Large intestine (tissue), 3 donors: Measurements from ENCODE around the gene AIM2. TPM values are rescaled to one million over a fixed set of nuclear protein-coding genes. Genes with fewer than 3 reads are reported as not detected.

ENCODE experiments used
- DNase-seq, 2 donors: peaks; one replicate each; pipeline versions ENCODE4 v3.0.0 to v3.0.0-alpha.2; 2013
- H3K27ac ChIP-seq: one replicate; pipeline ENCODE4 v1.5.1; 2013; ENCODE audit warnings: low read length
- H3K27me3 ChIP-seq: 2 replicates; pipeline ENCODE4 v1.6.1; 2013; ENCODE audit warnings: low read length; ENCODE audit not compliant: control insufficient read depth, insufficient read depth
- H3K36me3 ChIP-seq: 2 replicates; pipeline ENCODE4 v1.6.1; 2013; ENCODE audit warnings: low read length; ENCODE audit not compliant: control insufficient read depth, insufficient read depth
- H3K4me1 ChIP-seq: one replicate; pipeline ENCODE4 v1.6.1; 2013; ENCODE audit warnings: low read length; ENCODE audit not compliant: control insufficient read depth, insufficient read depth
- H3K4me3 ChIP-seq: one replicate; pipeline ENCODE4 v1.5.1; 2013; ENCODE audit warnings: low read length
- H3K9me3 ChIP-seq: one replicate; pipeline ENCODE4 v1.6.1; 2013; ENCODE audit warnings: mild to moderate bottlenecking, low read depth, low read length, moderate library complexity; ENCODE audit not compliant: control insufficient read depth
- WGBS: methylation state at CpG from one replicate; pipeline ENCODE4 v1.1.5; 2013; ENCODE audit warnings: low lambda C conversion rate; ENCODE audit not compliant: insufficient coverage; 5-methylcytosine and 5-hydroxymethylcytosine counted together
- polyA plus RNA-seq: library from polyadenylated mRNA; unstranded; fragments of 120-200 nt; gene quantifications from one replicate; pipeline ENCODE4 v1.2.1, GENCODE V29; 2013

AIM2 gene
- polyA plus RNA-seq, 1 donor = 0.93 TPM

- Histone ChIP-seq H3K27me3 (no peaks in the 10 kb centered on the region), H3K4me1 (no peaks in the 10 kb centered on the region), H3K27ac (no peak overlapping the region), H3K36me3 (no peaks in the 10 kb centered on the region), H3K9me3 (no peaks in the 10 kb centered on the region), H3K4me3 (no peak overlapping the region)
- no peak for DNase-seq
- WGBS = 60% methylated on average over 1 of the region's 3 CpGs
These were observed 15.6 kb upstream of the AIM2 start for GRCh38 chr1:159092036-159092760.

GRCh38 chr1:159091607-159092031 lies 15.1 kb upstream of the AIM2 start:
- WGBS = no CpG with 5 or more reads among the region's 1 CpG
- DNase-seq = no peak
- Histone ChIP-seq H3K36me3 (no peaks in the 10 kb centered on the region), H3K27me3 (no peaks in the 10 kb centered on the region), H3K4me1 (no peaks in the 10 kb centered on the region), H3K9me3 (no peaks in the 10 kb centered on the region), H3K4me3 (no peak overlapping the region), H3K27ac (no peak overlapping the region)

GRCh38 chr1:159091180-159091560 lies 14.6 kb upstream of the AIM2 start:
- H3K4me3 ChIP-seq = no peak overlapping the region
- no CpG with 5 or more reads among the region's 2 CpGs for WGBS
- H3K27me3 ChIP-seq = no peaks in the 10 kb centered on the region
- H3K9me3 ChIP-seq = no peaks in the 10 kb centered on the region
- H3K4me1 ChIP-seq = no peaks in the 10 kb centered on the region
- H3K36me3 ChIP-seq = no peaks in the 10 kb centered on the region
- DNase-seq = no peak
- no peak overlapping the region for H3K27ac ChIP-seq

GRCh38 chr1:159090286-159091179 lies 14.0 kb upstream of the AIM2 start:
- Histone ChIP-seq H3K9me3 (no peaks in the 10 kb centered on the region), H3K27me3 (no peaks in the 10 kb centered on the region), H3K4me3 (no peak overlapping the region), H3K36me3 (no peaks in the 10 kb centered on the region), H3K4me1 (no peaks in the 10 kb centered on the region), H3K27ac (no peak overlapping the region)
- 98% methylated on average over 4 of the region's 4 CpGs for WGBS
- DNase-seq = no peak

- Histone ChIP-seq H3K27ac (no peak overlapping the region), H3K36me3 (no peaks in the 10 kb centered on the region), H3K9me3 (no peaks in the 10 kb centered on the region), H3K27me3 (no peaks in the 10 kb centered on the region), H3K4me1 (no peaks in the 10 kb centered on the region), H3K4me3 (no peak overlapping the region)
- WGBS = 94% methylated on average over 2 of the region's 4 CpGs
- no peak for DNase-seq
These were observed 12.7 kb upstream of the AIM2 start for GRCh38 chr1:159089184-159089791.

GRCh38 chr1:159088546-159089183 lies 12.1 kb upstream of the AIM2 start:
- WGBS = no CpG with 5 or more reads among the region's 6 CpGs
- H3K9me3 ChIP-seq = no peaks in the 10 kb centered on the region
- H3K4me1 ChIP-seq = no peaks in the 10 kb centered on the region
- no peaks in the 10 kb centered on the region for H3K36me3 ChIP-seq
- H3K27ac ChIP-seq = no peak overlapping the region
- H3K4me3 ChIP-seq = no peak overlapping the region
- no peak for DNase-seq
- no peaks in the 10 kb centered on the region for H3K27me3 ChIP-seq

- no peaks in the 10 kb centered on the region for H3K27me3 ChIP-seq
- no peaks in the 10 kb centered on the region for H3K9me3 ChIP-seq
- DNase-seq = no peak
- H3K36me3 ChIP-seq = no peaks in the 10 kb centered on the region
- no peaks in the 10 kb centered on the region for H3K4me1 ChIP-seq
- no peak overlapping the region for H3K27ac ChIP-seq
- no peak overlapping the region for H3K4me3 ChIP-seq
- WGBS = 100% methylated on average over 1 of the region's 2 CpGs
These were observed 11.5 kb upstream of the AIM2 start for GRCh38 chr1:159088050-159088449.

- Histone ChIP-seq H3K9me3 (no peaks in the 10 kb centered on the region), H3K27me3 (peaks cover 3% of the 10 kb centered on the region), H3K4me1 (no peaks in the 10 kb centered on the region), H3K4me3 (no peak overlapping the region), H3K36me3 (no peaks in the 10 kb centered on the region), H3K27ac (no peak overlapping the region)
- no CpG with 5 or more reads among the region's 3 CpGs for WGBS
- no peak for DNase-seq
These were observed 8.3 kb upstream of the AIM2 start for GRCh38 chr1:159084867-159085266.

- no peak overlapping the region for H3K27ac ChIP-seq
- no peaks in the 10 kb centered on the region for H3K9me3 ChIP-seq
- no CpG with 5 or more reads among the region's 3 CpGs for WGBS
- no peak overlapping the region for H3K4me3 ChIP-seq
- no peak for DNase-seq
- peaks cover 3% of the 10 kb centered on the region for H3K27me3 ChIP-seq
- H3K36me3 ChIP-seq = no peaks in the 10 kb centered on the region
- H3K4me1 ChIP-seq = no peaks in the 10 kb centered on the region
These were observed 7.6 kb upstream of the AIM2 start for GRCh38 chr1:159084152-159084551.

GRCh38 chr1:159083013-159083412 lies 6.4 kb upstream of the AIM2 start:
- WGBS = 91% methylated on average over 1 of the region's 1 CpG
- no peaks in the 10 kb centered on the region for H3K36me3 ChIP-seq
- peaks cover 3% of the 10 kb centered on the region for H3K27me3 ChIP-seq
- no peak for DNase-seq
- no peak overlapping the region for H3K27ac ChIP-seq
- no peak overlapping the region for H3K4me3 ChIP-seq
- no peaks in the 10 kb centered on the region for H3K9me3 ChIP-seq
- H3K4me1 ChIP-seq = no peaks in the 10 kb centered on the region
